SKM-1 treated with dmso at 0.1 percent for 144 hours (cell line): ENCODE data around the gene RNF44.
"Not testable (repeated sequence)": the region's sequence is repeated elsewhere in the genome, so short reads cannot be mapped to it uniquely, and the experiment has no call there.

Experiments used
- DNase-seq: peaks from one replicate; lab custom pipeline; 2025; ENCODE audit not compliant: unreplicated experiment; lab: John Stamatoyannopoulos, UW

RNF44 gene

GRCh38 chr5:176552332-176552869, 15.2 kb upstream of the RNF44 start:
- no peak for DNase-seq

DNA sequence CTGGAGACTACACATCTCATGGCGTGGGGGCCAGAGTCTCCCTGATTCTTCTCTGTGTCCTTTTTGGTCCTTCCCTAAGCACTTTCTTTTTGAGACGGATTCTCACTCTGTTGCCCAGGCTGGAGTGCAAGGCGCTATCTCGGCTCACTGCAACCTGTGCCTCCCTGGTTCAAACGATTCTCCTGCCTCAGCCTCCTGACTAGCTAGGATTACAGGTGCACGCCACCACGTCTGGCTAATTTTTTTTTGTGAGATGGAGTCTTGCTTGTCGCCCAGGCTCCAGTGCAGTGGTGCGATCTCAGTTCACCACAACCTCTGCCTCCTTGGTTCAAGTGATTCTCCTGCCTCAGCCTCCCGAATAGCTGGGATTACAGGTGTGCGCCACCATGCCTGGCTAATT, 13.7 kb upstream of the RNF44 start:
- not testable (repeated sequence) for DNase-seq

DNA sequence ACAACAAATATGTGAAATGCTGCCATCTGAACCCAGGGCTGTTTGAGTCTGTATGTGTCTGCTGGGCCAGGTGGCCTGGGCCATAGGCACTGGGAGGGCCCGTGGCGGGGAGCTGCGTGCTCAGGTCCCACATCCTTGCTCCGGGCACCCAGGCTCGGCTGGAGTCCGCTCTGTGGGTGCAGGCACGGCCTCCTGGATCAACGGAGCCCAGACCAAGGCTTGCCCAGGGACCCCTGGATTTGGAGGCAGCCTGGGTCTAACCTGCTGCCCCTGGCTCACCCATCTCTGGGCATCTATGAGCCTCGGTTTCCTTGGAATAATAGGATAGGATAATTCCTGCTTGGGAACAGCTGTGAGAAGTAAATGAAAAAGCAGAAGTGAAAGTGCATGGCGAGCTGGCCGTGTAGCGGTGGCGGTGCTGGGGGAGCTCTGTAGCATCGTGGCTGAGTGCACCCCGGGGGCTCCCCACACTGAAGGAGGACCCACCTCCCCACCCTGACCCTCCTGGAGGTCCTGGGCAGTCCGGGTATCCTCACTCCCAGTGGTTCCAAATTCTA, 13.2 kb upstream of the RNF44 start:
- peak; percentile 27 for DNase-seq

GRCh38 chr5:176549871-176550270, 12.7 kb upstream of the RNF44 start:
- no peak for DNase-seq

- DNase-seq = no peak
Observed at GRCh38 chr5:176548967-176549444, 11.8 kb upstream of the RNF44 start, which contains the start of gene CDHR2. Gene CDHR2 (plus strand): TSS chr5:176549342. CDS start chr5:176565353, 16,011 bp downstream.

- no peak for DNase-seq
Observed at GRCh38 chr5:176547802-176548201, 10.6 kb upstream of the RNF44 start.

DNA sequence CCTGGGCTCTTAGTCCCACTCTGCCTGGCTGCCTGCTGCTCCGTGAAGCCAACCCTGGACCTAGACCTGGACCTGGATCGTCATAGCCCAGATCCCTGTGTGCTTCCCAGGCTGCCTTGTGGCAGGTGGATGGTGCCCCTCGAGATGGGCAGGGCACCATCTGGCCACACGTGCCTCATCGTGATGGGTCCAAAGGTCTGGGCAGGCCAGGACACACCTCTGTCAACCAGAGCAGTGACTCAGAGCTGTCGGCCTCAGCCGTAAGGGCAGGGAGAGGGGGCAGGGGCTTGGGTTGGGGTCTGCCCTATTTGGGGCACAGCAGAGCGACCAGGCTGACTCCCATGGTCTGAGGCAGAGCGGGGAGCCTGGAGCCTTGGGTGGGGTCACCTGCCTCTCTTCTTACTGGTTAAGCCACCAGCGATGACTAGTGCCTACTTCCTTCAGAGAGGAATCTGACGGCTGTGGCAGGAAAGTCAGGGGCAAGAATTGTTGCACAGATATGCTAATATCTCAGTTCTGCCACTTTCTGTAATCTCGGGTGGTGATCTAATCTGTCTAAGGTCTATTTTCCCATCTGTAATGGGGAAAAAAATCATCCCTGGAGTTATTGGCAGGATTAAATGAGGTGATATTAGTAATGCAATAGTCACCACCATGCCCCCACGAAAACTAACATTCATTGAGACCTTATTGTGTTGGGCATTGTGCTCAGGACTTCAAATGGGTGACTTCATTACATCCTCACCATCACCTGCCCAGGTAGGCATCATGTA, 8.7 kb upstream of the RNF44 start:
- DNase-seq = no peak

GRCh38 chr5:176545388-176545736, 8.2 kb upstream of the RNF44 start:
- no peak for DNase-seq

DNA sequence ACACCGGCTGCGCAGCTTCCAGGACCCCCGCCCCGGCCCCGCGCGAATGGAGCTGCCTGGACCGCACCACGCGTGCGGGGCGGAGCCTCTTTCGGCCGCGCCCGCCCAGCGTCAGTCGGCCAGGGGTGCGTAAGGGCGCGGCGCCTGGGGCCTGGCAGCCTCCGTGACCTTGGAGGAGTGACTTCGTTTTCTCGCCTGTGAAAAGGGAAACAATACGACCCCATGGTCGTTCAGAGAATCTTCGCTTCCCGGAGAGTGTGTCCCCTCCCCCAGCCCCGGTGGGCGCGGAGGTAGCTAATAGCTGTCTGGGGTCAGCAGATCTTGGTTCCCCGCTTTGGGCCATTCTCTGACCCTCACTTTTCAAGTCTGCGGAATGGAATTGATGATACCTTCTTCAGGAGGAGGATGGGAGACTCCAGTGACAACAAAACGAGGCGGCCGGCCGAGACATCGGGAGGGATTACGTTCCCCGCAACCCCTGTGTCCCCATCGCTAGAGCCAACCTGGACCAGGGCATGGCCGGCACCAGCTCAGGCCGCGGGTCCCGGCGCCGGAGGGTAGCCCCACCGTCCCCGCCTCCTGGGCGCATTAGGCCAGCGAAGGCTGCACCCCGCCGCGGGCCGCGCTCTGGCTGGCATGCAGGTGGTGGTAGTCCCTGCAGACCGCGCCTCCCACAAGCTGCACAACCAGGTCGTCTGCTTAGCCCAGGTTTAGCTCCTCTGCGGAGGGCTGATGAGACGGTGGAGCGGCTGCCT, 6.4 kb upstream of the RNF44 start:
- DNase-seq = peak; percentile 68

- peak; percentile 30 for DNase-seq
Observed at GRCh38 chr5:176542596-176543427, 5.6 kb upstream of the RNF44 start.

GRCh38 chr5:176542135-176542595, 5.0 kb upstream of the RNF44 start:
- peak; percentile 58 for DNase-seq

DNA sequence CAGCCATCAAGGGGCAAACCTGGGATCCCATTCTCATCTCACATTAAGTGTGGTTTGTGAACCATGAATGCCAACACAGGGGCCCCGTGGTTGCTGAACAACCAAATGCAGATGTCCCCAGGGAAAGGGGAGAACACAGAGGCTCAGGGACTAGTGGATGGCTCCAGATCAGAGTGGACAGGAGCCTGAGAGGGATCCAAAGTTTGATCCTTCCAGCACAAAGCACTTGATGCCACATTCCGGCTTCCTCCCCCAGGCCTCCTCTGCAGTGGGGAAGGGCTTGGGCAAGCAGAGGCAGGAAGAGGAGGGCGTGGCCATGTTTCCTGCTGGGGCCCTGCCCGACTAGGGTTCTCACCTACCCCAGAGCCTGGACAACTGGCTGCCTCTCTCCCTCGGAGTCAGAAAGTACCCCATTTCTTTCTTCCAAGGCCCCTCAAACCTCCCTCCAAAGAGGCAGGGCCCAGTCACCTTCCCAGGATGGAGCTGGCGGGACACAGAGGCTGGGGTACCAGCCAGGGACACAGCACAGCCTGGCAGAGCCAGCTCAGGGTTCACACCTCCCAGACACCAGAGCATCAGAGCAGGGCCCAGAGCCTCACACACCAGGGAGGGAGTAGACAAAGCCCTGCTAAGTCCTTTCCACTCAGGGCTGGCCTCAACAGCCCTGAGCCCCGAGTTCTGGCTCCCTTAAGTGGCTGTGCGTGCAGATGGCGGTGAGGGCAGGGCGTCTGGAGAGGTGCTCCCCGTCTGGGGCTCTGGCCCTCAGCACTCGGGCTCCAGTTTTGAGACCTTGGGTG, 4.3 kb upstream of the RNF44 start:
- DNase-seq = peak; percentile 70

- no peak for DNase-seq
Observed at GRCh38 chr5:176540956-176541337, 3.7 kb upstream of the RNF44 start.

DNA sequence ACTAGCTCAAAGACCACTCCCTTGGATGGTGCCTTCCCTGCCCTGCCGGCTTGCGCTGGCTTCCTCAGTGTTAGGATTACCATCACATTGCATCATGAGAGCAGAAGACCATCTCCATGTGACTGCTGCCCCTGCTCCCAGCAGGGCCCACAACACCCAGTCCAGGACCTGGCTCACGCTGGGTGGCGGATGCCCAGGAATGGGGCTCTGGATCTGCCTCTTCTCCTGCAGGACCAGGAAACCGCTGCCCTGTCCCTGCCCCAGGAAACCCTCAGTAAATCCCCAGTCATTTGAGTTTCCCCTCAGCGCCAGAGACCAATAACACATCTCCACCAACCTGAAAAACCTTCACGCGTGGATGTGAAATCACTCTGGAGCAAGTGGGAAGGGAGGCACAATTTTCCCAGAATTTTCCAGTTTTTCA, 3.3 kb upstream of the RNF44 start:
- DNase-seq = no peak

DNA sequence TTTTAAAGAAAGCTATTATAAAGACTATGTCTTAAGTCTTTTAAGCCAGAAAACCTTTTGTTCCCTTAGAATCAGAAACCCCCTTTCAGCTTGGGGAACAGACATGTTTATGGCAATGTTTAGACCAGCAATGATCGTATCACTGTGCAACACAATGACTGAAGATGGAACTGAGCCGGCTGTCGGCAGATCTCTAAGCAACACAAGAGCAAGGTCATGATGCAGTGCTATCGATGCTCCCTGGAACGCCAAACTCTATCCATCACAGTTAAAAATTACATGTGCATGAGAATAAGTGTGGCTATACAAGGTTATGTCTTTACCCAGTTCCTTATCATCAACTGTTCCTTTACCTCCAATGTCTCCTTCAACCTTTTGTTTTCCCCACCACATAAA, 1.8 kb upstream of the RNF44 start:
- DNase-seq = no peak

- no peak for DNase-seq
Observed at GRCh38 chr5:176538230-176538988, 1.2 kb upstream of the RNF44 start.

DNA sequence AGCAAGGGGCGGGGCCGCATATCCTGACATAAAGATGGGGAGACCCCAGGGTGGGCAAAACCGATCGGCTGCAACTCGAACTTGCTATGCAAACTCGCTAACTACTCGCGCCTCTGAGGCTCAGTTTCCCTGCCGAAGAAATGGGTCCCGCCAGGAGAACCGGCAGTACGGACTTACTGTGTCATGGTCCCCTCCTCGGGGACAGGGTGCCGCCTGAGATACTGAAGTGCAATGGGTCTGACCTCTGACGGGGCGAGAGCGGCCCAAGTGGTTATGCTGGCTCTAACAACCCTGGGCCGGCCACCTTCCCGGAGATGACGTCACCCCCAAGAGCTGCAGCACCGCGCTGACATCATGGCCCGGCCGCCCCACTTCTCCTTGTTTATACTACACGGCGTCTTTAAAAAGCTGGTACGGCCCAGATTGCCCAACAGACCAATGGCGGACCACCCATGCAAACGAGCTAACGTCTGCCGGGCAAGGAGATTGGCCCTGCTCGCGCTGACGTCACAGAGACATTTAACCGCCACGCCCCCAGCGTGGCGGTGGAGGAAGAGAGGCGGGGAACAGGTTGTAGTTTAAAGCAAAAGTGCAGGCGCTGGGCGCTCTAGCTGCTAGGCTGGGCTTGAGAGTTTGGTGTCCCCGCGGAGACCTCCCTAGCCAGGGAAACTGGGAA, 490 bp upstream of the RNF44 start:
- DNase-seq = peak; percentile 99

DNA sequence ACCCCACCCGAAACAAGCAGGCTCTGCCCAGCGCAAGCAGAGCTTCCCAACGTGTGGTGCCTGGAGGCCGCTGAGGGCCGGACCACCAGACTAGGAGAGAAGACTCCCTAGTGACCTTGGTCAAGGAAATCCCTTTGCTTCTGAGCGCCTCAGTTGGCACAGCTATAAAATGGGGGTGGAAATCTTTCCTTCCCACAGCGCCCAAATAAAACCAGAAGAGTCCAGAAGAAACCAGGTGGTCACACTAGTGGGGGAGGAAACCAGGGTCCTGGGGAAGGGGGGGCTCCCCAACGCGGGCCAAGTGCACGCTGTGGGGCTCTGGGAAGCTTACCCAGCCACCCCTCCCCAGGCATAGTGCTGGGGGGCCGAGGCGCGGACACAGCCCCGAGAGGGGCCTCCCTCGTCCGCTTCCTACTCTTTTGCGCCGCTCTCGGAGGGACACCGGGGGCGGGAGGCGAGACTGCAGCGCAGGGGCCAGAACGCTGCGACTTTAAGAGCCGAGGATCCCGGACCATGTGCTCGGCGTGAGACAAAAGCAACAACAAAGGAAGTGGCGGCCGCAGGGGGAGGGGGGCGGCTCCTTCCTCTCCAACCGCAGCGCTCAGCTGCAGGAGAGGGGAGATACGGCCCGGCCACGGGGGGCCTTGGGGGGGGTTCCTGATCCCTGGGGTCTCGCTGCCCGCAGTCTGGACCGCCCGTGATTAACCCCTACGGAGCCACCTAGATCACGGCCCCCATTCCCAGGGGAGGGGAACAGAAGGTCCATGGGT, 885 bp downstream of the RNF44 start:
- DNase-seq = peak; percentile 70
